Hematopoietic multipotent progenitor cell treated with erythropoietin and hydrocortisone succinate and interleukin-3 and kit ligand, for 8 days (in vitro differentiated cells): ENCODE measurements around the gene PRCD.
"Not testable (repeated sequence)": the region's sequence is repeated elsewhere in the genome, so short reads cannot be mapped to it uniquely, and the experiment has no call there.

Source experiments
- DNase-seq: peaks from one replicate; pipeline ENCODE4 v3.0.0-alpha.2; 2015

PRCD gene

DNA sequence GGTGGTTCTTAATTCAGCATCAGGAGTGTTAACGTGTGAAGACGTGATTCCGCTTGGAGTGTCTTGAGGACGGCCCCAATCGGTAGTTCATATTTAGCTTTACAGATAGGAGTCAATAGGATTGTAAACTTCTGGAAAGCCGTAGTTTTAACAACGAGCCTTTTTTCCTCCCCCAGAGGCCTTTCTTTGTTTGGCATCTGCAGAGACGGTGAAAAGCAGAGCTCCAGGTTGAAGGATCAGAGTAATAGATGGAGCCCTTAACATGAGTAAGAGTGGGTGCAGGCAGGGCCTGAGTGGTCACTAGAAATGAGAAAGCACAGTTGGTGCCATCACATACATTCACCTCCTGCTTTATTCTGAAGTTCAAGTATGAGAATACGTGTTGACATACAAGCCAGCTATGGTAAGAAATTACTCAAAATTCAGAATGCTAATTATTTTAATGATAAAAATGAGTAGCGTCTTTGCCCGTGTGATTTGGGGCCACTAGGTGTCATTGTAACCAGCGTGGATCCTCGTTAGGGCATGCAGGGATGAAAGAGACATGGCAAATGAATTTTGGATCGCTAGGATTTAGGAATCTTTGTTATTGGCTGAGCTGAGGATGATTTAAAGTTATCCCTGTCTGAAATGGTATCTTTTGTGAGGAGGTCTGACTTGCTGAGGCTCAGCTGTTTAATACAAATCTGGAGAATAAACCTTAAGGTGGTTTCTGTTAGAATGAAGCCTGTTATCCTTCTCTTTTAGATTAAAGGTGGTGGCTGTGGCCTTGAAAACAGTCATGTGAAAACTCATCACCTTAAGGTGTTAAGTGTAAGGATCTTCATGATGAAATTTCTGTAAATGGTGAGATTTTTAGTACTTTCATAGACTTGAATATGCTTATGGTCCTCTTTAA lies 18.6 kb downstream of the PRCD start:
- DNase-seq: peak; percentile 60

DNA sequence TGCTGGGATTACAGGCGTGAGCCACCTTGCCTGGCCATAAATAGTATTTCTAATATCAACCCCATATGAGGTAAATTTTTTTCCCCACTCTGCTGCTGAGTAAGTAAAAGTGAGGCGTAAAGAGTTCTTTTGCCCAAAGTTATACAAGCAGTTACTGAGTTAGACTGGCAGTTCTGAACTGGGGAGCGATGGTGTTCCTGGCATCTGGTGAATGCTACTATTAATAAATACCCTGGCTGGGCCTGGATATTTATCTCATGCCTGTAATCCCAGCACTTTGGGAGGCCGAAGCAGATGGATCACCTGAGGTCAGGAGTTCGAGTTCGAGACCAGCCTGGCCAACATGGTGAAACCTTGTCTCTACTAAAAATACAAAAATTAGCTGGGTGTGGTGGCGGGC lies 19.6 kb downstream of the PRCD start:
- not testable (repeated sequence) for DNase-seq

DNA sequence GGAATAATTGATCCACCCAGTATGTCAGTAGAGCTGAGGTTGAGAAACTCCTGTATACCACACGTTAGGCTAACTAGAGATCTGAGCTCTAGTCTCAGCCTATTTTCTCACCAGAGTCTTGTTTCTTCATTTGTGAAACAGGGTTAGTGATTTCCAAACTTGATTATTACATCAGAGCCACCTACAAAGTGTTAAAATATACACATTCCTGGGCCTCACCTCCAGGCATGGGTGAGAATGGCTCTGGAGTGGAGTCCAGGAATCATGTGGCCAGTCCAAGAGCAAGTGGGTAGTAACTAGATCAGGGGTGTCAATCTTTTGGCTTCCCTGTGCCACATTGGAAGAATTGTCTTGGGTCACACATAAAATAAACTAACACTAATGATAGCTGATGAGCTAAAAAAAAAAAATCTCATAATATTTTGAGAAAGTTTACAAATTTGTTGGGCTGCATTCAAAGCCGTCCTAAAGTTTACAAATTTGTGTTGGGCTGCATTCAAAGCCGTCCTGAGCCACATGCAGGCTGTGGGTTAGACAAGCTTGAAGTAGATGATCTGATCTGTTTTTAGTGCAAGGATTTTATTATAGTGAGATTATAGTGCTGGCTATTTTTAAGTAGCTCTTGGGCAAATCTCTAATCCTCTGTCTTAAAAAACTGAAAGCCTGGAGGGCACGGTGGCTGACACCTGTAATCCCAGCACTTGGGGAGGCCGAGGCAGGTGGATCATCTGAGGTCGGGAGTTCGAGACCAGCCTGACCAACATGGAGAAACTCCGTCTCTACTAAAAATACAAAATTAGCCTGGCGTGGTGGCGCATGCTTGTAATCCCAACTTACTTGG lies 20.4 kb downstream of the PRCD start:
- no peak for DNase-seq

DNA sequence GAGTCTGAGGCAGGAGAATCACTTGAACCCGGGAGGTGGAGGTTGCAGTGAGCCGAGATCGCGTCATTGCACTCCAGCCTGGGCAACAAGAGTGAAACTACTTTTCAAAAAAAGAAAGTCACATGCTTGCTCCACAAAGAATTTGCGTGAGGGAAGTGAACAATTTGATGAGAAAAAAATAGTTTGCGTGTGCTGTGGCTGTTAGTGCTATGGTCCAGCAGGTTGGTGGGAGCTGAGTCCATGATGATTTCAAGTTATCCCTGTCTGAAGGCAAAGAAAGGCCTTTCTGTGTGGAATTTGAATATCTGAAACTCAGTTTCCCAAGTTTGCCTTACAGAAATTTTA lies 21.0 kb downstream of the PRCD start:
- DNase-seq: no peak

DNA sequence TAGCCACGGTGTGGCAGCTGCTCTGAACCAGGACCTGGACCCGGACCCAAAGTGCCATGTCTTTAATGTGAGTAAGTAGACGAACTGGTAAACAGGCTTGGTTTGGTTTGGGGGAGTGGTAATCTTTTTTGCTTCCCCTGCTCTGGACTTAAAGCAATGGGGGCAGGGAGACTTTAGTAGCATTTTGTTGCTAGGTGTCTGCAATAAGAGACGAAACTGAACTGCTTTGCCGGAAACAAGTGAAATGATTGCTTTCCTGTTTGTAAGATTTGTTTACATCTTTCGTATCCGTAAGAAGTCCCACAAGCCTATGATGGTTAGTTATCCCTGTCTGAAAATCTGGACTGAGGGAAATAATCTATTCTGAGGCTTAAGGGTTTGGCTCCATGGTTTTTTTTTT lies 21.5 kb downstream of the PRCD start:
- DNase-seq: no peak

DNA sequence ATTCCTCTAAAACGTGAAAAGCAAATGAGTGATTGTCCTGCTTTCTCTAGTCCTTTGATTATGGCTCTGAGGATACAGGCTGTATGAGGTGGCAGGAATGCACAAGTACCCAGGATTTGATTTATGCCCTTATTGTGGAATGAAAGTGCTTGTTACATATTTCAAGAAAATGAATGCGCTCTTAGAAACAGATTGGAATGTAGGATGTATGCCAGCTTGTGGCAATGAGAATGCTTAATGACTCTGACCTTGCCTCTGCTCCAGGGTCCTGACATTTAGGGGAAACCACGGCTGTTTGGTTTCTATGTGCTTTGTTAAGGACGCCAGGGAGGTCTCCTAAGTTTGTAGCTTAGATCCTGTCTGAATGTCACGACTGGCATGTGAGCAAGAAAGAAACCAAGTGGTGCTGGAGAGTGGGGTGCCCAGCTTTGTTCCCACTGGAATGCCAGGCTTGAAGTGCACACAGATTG lies 22.0 kb downstream of the PRCD start:
- no peak for DNase-seq

DNA sequence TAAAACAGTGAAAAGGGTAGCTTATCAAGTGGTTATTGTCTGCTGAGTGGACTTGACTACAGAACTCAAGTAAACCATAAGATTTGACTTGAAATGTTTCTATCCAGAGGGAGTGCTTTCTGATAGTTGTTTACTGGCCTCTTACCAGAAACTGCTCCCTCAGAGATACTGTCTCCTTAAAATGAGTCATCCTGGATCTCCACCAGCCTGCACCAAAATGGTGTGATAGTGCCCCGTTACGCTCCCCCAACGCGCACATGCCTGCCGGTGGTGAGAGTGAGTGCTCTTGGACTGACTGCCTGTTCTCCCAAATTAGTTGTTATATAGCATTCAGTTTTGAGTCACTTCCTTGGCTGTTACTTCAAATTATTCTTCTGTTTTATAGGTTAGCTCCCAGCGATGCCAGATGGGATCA lies 22.9 kb downstream of the PRCD start:
- peak; percentile 85 for DNase-seq

DNA sequence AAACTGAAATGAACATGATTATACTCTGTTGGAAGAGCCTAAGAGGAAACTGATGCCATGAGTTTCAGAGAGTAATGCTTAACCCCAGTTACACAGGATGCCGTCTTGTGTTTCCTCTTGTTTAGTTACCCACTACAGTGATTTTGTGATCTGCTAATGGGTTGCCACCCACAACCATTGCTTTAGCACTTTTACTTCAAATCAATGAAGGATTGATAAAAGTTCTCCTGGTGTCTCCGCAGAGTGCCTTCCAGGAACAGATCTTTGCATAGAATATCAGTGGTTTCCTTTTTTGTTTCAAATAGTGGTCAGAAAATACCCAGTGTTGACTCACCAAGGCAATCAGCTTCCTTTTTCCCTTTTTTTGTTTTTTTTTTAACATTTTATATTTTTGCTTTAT lies 23.5 kb downstream of the PRCD start:
- DNase-seq: not testable (repeated sequence)

DNA sequence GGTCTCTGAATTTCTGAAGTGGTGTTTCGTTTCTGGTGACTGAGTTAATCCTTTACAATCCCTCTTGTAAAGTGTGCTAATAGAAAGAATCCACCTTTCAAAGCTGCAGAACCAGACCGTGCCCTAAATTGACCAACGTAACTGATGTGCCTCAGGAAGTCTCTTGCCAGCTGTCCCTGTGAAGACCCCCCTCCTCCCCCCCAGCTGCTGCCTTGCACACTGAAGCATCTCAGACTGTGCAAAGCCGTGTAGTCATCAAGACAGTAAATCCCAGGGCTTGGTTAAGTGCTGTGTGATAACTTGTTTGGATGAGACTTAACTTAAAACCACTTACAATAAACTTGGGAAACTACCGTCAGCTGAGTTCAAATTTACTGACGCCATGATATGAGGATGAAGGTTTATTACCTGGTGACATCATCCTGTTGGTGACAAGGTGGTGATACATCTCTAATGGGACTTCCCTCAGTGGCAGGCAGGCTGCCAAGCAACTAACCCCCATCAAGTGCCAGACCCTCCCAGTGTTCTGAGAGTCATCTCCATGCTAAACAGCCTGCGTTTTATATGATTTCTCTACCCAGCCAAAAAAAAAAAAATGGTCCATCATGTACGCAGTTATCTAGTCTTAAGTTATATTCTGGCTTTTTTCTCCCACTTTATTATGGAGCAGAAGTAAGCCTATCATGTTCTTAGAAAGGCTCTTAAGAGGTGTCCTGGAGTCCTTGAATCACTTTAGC lies 25.3 kb downstream of the PRCD start:
- DNase-seq: not testable (repeated sequence)

DNA sequence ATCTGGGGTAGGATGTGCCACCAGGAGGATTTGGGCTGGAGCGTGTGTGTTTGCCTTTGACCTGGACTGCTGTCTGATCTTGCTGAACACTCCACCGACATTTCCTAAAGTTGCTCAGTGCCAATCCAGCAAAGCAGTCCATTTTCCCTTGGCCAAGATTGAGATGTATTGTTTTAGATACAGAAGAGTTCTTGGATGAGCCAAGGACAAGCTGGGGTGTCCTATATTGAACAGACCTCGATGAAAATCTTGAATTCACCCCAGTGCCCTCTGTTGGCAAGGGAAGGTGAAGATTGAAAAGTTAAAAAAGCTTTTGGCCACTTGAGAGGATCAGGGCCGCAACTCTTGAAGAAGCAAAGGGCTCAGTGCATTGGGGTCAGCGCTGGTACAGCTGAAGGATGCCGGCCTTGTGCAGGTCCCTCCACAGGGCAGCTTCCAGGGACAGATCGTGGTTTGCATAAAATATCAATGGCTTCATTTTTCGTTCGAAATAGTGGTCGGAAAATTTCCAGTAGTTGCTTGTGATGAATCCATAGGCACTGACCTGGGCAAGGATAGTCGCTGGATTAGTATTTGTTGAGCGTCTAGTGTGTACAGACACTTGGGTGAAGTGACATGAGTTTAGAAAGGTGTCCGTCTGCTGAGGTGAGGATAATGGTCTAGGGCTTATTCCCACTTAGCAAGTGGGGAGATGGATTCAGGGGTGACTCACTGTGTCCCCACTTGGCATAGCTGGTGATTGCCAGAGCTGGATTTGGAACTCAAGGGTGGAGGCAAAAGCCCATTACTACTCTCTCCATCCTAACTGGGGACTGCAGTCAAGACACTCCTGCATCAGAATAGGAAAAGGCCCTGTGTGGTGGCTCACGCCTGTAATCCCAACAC lies 26.1 kb downstream of the PRCD start:
- no peak for DNase-seq

DNA sequence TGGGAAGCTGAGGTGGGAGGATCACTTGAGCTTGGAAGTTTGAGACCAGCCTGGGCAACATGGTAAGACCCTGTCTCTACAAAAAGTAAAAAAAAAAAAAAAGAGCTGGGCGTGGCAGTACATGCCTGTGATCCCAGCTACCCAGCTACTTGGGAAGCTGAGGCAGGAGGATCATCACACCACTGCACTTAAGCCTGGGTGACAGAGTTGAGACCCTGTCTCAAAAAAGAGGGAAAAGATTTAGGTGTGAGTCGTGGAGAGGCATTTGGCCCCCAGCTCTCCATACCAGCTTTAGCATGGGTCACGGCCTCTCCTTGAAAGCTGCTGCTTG lies 26.7 kb downstream of the PRCD start:
- DNase-seq: no peak

DNA sequence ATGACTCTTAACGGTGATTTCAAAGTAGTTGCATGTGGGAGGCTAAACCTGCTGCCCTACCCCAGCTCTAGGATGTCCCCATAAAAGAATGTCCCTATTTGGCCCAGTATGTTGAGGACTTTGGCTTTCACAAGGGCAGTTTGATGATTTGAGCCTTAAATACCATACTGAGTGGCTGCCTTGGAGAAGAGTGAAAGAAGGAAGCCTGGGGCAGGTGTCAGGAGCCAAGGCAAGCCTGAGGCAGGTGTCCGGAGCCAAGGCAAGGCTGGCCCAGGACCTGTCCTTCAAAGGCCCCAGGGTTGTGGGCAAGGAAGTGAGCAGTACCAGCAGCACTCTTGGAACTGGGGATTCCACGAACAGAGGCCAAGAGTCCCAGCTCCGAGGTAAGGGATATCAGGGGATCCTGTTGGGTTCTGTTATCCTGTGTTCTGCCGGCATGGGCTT lies 27.2 kb downstream of the PRCD start:
- DNase-seq: no peak

DNA sequence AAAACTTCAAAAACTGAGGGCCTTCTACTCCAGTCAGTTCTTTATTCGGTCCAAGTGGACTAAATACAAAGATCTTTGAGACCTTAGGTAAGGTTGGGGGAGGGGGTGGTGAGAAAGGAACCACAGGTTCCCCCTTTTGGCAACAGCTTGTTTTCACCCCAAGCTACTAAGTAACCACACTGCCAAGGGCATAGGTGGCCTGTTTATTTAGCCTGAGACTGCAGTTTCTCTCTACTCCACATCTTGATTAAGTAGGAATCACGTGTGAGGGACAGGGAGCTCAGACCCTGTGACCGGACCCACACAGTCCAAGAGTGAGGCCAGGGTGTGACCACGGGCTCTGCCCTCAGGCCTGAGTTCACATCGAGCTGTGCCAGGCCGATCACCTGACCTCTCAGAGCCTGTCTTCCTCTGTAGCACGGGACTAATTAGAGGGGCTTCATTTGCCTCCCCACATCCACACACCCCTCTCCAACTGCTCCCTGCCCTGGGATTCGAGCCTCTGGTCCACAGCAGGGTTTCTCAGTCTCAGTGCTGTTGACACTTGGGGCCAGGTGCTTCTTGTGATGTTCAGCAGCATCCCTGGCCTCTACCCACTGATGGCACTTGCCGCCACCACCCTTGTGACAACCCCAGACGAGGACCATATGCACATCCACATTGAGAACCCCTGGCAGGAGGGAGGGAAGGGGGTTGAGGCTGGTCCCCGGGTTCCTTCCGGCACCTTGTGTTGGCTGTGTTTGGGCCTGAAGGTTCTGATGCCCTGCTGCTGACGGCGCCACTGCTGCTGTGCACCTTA lies 28.0 kb downstream of the PRCD start:
- DNase-seq: peak; percentile 47

DNA sequence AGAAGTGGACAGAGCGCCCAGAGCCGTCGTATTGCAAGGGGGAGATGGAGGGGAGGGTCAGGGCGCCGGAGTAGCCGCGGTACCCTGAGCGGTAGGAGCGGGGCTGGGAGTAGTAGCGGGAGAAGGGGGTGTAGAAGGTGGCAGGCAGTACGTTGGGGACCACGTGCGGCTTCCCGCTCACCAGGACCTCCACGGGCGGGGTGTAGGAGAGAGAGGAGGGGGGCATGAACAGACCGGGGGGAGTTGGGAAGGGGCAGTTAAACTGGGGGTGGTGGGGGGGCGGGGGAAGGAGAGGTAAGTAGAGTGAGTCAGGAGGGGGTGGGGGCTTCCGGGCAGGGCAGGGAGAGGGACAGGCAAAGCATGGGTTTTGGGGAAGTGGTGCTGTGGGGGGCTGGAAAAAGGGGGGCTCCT lies 29.0 kb downstream of the PRCD start:
- no peak for DNase-seq

DNA sequence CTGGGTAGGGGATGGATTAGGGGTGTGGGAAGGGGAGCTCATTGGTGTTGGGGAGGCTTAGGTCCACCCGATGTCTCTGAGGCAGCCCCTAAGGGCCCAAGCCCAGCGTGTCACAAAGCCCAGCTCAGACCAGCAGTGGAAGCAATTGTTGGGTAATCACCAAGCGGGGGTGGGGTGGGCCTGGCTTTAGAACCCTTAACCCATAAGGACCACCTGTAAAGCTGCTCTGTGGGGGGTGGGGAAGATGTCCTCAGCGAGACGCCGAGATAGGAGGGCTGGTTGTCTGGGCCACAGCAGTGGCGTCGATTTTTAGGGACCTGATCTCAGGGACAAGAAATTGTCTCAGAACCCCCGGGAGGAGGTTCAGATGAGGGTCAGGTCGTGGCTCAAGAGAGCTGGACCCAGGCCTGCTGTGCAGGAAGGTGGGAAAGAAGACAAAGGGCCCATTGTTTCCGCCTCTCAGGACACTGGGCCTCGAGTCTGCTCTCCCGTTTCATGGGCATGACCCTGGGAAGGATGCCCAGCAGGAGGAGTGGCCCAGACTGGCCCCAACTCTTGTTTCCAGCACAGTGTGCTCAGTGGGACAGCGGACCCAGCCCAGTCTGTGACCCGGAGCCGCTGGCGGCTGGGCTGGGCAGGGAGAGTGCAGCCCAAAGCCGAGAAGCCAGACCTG lies 29.9 kb downstream of the PRCD start:
- DNase-seq: no peak

DNA sequence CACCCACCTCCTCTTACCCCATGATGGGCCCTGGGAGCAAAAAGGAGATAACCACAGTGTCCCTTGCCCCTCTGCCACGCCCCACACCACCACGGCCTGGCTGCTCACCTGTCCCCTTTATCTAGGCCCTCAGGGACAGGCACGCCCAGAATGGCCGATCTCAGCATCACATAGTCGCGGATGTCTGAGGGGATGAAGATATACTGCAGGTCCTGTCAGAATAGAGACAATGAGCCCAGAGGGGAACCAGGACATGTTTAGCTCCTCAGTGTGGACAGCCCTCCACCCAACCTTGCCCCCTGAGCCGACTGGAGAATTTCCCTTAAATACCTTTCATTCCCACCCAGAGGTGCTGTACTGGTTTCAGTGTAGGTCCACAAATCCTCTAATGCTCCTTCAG lies 30.6 kb downstream of the PRCD start:
- DNase-seq: no peak

DNA sequence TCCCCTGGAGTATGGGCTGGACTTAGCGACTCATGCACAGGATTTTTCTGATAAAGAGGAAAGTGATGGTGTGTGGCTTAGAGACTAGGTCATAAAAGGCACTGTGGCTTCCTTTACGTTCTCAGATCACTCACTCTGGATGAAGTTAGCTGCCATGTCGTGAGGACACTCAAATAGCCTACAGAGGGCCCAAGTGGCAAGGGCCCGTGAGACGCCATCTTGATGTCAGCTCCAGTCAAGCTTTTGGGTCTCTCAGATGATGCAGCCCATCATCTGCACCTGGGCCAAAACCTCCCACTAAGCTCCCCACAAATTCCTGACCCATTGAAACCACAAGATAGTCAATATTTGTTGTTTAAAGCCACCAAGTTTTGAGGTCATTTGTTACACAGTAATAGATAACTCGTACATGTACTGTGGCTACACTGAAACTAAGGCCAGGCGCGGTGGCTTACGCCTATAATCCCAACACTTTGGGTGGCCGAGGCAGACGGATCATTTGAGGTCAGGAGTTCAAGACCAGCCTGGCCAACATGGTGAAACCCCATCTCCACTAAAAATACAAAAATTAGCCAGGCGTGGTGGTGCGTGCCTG lies 31.1 kb downstream of the PRCD start:
- no peak for DNase-seq

DNA sequence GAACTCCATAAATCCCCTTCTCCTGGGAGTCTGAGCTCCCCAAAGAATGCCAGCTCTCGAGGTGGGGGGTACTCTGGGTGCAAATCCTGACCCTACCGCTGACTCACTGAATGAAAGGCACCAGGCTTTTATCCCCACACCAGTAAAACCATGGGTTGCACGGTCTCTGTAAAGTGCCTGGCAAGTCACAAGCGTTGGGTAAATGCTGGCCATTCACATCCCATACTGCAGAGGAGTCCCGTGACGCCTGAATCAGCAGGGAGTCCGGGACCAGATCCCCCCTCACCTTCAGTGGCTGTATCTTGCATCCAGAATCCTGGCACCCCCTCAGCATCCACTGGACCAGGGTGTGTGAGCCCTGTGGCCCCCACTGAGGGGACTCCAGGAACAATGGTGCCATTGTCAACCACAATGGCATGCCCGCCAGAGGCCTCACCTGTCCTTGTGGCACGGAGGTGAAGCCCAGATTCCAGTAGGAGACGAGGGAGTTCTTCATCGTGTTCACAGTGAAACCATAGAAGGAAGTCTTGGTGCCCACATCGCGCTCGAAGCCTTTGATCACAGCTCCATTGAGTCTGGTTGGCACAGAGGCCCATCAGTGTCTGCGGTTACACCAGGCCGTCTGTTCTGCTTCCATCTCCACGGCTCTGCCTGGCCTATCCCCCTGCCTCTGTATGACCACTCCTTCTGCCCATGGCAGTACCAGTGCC lies 32.5 kb downstream of the PRCD start:
- no peak for DNase-seq

DNA sequence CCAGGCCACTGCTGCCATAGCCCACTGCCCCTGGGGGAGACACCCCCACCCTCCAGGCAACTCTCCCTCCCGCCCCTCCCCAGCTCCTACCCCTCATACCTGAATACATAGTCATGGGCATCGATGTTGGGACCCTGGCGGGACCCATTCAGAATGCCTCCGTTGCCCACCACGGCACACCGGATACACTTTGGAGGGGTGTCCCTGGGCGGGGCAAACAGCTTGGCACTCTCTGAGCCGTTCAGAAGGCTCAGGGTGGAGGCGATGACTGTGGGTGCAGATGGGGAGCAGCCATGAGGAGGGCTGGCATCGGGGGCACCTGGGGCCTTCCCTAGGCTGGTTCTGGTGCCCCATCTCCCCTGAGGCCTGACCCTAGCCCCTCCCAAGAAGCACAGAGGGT lies 33.3 kb downstream of the PRCD start:
- DNase-seq: no peak

DNA sequence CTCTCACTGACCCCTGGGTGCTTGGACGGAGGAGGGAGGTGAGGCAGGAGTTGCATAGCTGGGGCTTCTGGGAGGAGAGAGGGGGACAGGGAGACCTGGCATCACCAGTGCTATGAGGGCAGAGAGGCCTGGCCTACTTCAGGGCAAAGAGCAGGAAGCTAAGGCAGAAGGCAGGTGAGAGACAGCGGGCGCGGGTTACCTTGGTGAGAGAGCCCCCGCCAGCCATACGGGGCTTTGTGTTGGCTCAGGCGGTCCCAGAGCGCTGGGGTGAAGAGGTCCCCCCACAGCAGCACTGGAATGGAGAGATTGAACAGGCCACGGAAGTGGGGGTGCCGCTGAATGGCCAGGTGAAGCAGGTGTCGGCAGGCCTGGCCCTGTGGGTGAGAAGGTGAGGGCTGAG lies 34.3 kb downstream of the PRCD start:
- no peak for DNase-seq
